SHP77 (cell line): Measurements from ENCODE around the gene CWC27.
"Not testable (repeated sequence)": the region's sequence is repeated elsewhere in the genome, so short reads cannot be mapped to it uniquely, and the experiment has no call there.

Source experiments
- DNase-seq, 2 experiments: peaks; one replicate each; lab custom pipeline; 2025; lab: John Stamatoyannopoulos, UW

The CWC27 gene

GRCh38 chr5:64923151-64923685 is 154.5 kb downstream of the CWC27 start:
- no peak for DNase-seq

GRCh38 chr5:64925123-64925522 is 156.4 kb downstream of the CWC27 start:
- DNase-seq, result no peak

GRCh38 chr5:64929833-64930232 is 161.1 kb downstream of the CWC27 start:
- DNase-seq, result no peak

GRCh38 chr5:64930672-64931318 is 162.1 kb downstream of the CWC27 start:
- no peak for DNase-seq

- DNase-seq, result not testable (repeated sequence)
These were observed 170.7 kb downstream of the CWC27 start for GRCh38 chr5:64939422-64939771.

- peak; percentile 2 to 41 for DNase-seq
These were observed 171.2 kb downstream of the CWC27 start for GRCh38 chr5:64939772-64940510.

- DNase-seq, result no peak
These were observed 173.7 kb downstream of the CWC27 start for GRCh38 chr5:64942460-64942859.

- no peak for DNase-seq
These were observed 176.1 kb downstream of the CWC27 start for GRCh38 chr5:64944868-64945267.

GRCh38 chr5:64947031-64947430 is 178.3 kb downstream of the CWC27 start:
- peak; percentile 66 to 73 for DNase-seq

- DNase-seq, result no peak
These were observed 179.1 kb downstream of the CWC27 start for GRCh38 chr5:64947801-64948200.

- no peak for DNase-seq
These were observed 180.6 kb downstream of the CWC27 start for GRCh38 chr5:64949331-64949730.

- DNase-seq, result no peak
These were observed 184.4 kb downstream of the CWC27 start for GRCh38 chr5:64952951-64953673.

- no peak for DNase-seq
These were observed 185.8 kb downstream of the CWC27 start for GRCh38 chr5:64954518-64954917.

GRCh38 chr5:64958757-64959391 is 190.1 kb downstream of the CWC27 start:
- DNase-seq, result peak; percentile 0 to 26

GRCh38 chr5:64963278-64963677 is 194.5 kb downstream of the CWC27 start:
- no peak for DNase-seq

GRCh38 chr5:64968591-64969110 is 199.9 kb downstream of the CWC27 start:
- no peak for DNase-seq

- DNase-seq, result no peak
These were observed 200.8 kb downstream of the CWC27 start for GRCh38 chr5:64969578-64969977.

GRCh38 chr5:64971513-64971912 is 202.8 kb downstream of the CWC27 start:
- no peak for DNase-seq

GRCh38 chr5:64971990-64972389 is 203.3 kb downstream of the CWC27 start:
- no peak for DNase-seq

GRCh38 chr5:64972591-64972990 is 203.9 kb downstream of the CWC27 start:
- DNase-seq, result no peak

- no peak for DNase-seq
These were observed 204.5 kb downstream of the CWC27 start for GRCh38 chr5:64973215-64973614.

- no peak for DNase-seq
These were observed 209.0 kb downstream of the CWC27 start for GRCh38 chr5:64977779-64978178.
